CD1c-positive myeloid dendritic cell (primary cell): ENCODE measurements around the gene GLCCI1.
"Not testable (repeated sequence)": the region's sequence is repeated elsewhere in the genome, so short reads cannot be mapped to it uniquely, and the experiment has no call there.

Source experiments
- DNase-seq: peaks from one replicate; pipeline ENCODE4 v3.0.0-alpha.2; 2016; ENCODE audit errors: extremely low spot score

Gene GLCCI1

DNA sequence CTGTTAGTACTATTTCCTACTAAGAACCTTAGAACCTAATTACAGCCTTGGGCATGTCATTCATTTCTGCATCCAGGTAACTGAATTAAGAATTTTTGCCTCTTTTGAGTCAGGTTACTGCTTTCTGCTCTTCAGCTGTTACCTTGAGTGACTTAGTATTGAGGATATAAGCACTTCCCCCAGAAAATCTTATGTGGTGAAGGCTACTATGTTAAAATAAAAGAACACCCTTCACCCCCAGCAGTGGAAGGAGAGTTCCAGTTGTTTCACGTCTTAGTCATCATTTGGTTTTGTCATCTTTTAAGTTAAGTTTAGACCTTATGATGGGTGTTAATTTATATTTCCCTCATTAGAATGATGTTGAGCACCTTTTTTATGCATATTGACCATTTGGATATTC lies 82.8 kb downstream of the GLCCI1 start:
- no peak for DNase-seq

DNA sequence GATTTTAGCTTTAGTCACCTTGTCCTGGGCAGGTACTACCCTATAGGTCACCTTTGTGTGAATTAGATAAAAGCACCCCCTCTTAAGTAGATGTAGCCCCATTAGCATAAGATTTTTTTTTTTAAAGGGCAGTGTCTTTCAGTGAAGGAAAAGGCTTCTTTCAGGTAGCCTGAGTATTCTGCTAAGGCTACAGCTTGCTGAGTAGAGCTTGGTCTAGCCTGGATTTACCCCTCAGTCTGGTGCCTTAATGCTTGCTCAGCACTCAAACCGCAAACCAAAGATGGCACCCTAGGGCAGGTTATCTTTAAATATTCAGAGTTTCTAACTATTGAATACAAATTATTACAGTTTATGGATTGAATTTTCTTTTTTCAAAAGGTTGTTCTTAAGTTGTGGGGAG lies 83.4 kb downstream of the GLCCI1 start:
- no peak for DNase-seq

DNA sequence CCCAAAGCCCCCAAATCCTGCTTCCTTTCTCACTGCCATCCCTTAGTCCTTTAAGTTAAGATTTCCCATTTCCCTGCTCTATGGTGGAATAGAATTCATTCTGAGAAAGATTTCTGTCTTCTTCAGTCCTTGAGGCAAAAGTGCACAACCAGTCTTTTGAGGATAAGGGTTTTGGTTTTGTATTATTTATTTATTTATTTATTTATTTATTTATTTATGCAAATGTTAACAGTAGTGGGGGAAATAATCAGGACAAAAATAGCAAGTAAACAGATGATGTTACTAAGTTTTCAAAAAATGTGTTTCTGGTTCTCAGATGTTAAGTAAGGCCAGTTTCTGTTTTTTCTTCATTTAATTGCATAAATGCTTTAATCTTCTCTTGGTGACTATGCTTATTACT lies 84.2 kb downstream of the GLCCI1 start:
- DNase-seq, result no peak

DNA sequence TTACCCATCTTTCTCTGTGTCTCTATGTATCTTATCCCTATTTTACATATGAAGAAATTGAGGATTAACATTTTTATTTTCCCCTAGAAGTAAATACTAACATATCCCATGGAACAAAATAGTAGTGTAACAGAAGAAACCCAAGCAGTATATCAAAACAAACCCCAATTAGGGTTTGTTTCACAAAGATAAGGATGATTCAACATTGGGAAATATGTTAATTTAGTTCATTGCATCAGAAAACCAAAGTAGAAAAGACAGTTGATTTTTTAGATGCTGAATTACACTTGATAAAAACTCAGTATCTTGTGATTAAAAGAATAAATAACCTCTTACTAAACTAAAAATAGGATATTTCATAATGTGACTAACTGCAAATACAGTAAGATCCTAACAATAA lies 87.8 kb downstream of the GLCCI1 start:
- no peak for DNase-seq

DNA sequence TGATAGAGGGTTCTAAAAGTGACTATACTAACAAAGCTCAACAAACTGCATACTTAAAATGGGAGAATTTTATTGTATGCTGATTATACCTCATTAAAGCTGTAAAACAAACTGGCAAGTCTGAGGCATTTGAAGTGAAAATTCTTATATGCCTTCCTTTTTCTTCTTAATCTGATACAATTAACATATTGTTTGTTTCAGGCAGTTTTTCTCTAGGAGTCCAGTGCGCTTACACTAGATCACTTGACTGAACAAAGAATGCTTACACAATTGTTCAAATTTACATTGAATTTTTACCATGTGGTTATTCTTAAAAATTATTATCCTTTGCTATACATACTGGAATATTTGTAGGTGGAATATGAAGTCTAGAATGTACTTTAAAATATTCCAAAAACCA lies 89.0 kb downstream of the GLCCI1 start:
- DNase-seq, result no peak

DNA sequence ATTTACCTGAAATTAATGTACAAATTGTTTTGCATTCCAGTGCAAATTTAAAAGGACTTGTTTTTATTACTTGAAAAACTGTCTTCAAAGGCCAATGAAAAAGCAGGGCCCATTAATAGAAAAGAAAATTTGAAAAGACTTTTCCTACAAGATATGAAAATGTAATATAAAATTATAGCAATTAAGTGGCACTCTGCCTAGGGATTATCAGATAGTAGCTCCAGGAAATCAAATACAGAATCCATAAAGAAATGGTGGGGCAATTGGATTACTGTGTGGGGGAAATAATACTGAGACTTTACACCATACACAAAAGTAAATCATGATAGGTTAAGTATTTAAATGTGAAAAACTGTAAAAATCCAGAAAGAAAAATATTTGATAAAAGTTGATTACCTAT lies 89.7 kb downstream of the GLCCI1 start:
- no peak for DNase-seq

DNA sequence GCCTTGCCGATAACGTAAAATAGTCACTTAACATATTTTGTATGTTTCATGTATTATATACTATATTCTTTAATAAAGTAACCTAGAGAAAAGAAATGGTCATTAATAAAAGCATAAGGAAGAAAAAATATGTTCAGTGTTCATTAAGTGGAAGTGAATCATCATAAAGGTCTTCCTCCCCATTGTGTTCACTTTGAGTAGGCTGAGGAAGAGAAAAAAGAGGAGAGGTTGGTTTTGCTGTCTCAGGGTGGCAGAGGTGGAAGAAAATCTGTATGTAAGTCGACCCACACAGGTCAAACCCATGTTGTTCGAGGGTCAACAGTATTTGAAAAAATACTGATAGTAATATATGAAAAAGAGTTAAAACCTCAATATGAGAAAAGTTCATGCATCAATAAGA lies 90.3 kb downstream of the GLCCI1 start:
- DNase-seq, result no peak

DNA sequence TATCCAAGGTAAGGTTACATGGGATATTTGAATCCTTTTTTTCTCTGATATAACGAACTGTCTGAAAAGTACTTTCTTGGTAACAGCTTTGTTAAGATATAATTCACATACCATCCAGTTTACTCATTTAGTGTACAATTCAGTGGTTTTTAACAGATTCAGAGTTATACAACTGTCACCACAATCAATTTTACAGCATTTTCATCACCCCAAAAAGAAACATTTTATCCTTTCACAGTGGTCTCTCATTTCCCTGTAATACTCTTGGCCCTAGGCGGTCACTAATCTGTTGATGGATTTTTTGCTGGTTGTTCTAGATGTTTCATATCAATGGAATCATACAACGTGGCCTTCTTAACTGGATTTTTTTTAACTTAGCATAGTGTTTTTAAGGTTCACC lies 91.6 kb downstream of the GLCCI1 start:
- no peak for DNase-seq

DNA sequence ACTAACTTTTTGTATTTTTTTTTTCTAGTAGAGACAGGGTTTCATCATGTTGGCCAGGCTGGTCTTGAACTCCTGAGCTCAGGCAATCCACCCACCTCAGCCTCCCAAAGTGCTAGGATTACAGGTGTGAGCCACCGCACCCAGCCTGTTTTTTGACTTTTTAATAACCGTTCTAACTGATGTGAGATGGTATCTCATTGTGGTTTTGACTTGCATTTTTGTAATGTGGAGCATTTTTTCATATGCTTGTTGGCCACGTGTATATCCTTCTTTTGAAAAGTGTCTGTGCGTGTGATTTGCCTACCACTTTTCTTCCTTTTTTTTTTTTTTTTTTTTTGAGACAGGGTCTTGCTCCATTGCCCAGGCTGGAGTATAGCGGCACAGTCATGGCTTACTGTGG lies 94.7 kb downstream of the GLCCI1 start:
- DNase-seq, result not testable (repeated sequence)

DNA sequence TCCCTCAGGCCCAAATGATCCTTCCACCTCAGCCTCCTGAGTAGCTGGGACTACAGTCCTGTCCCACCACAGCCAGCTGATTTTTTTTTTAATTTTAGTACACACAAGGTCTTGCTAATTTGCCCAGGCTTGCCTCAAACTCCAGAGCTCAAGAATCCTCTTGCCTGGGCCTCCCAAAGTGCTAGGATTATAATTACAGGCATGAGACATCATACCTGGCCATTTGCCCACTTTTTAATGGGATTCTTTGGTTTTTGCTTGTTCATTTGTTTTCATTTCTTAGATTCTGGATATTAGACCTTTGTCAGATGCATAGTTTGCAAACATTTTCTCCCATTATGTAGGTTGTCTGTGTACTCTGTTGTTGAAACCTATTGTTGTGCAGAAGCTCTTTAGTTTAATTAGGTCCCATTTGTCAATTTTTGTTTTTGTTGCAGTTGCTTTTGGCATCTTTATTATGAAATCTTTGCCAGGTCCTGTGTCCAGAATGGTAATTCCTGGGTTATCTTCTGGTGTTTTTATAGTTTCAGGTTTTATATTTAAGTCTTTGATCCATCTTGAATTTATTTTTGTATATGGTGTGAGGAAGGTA lies 95.2 kb downstream of the GLCCI1 start:
- DNase-seq, result no peak

DNA sequence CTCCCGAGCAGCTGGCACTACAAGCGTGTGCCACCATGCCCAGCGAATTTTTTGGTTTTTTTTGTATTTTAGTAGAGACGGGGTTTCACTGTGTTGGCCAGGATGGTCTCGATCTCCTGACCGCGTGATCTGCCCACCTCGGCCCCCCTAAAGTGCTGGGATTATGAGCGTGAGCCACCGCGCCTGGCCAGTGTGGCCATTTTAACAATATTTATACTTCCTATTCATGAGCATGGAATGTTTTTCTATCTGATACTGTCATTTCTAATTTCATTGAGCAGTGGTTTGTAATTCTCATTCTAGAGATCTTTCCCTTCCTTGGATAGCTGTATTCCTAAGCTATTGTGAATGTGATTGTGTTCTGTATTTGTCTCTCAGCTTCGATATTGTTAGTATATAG lies 96.2 kb downstream of the GLCCI1 start:
- DNase-seq, result no peak

DNA sequence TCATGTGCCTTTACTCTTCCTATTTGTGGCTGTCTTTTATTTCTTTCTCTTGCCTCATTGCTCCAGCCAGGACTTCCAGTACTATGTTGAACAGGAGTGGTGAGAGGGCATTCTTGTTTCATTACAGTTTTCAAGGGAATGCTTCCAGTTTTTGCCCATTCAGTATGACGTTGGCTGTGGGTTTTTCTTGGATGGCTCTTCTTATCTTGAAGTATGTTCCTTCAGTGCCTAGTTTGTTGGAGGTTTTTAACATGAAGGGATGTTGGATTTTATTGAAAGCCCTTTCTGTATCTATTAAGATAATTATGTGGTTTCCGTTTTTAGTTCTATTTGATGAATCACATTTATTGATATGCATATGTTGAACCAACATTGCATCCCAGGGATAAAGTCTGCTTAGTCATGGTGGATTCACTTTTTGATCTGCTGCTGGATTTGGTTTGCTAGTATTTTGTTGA lies 96.8 kb downstream of the GLCCI1 start:
- no peak for DNase-seq

DNA sequence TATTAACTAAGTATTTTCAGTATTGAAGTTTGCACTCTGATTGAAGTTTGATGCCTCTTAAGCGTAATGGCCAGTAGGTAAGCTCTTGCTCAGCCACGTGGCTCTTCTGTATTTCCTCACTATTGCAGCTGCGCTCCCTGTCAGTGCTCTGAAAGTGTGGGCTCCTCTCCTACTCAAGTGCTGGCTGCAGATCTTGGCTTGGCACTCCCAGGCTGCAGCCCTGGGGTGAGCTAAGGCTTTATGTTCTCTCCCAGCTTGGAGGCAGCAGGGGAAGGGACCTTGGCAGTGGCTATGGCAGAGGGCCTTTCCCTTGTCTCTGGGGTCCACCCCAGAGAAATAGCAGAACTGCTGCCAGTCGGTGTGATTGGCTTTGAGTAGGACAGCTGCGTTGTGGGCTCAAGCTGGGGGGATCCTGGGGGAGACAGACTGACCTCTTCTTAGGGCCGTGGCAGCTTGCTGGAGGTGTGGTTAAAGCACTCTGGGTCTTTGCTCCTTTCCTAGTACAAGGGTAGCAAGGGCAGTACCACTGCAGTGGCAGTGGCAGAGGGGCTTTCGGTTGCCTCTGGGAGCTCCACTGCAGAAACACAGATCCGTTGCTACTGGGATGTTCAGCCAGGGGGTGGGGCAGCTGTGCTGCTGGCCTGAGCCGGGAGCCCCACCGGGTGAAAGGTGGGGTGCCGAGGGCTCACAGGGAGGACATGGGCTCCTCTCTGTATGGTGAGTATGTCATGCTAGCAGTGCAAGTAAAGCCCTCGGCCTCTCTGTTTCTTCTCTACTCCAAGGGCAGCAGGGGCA lies 100.5 kb downstream of the GLCCI1 start:
- no peak for DNase-seq

DNA sequence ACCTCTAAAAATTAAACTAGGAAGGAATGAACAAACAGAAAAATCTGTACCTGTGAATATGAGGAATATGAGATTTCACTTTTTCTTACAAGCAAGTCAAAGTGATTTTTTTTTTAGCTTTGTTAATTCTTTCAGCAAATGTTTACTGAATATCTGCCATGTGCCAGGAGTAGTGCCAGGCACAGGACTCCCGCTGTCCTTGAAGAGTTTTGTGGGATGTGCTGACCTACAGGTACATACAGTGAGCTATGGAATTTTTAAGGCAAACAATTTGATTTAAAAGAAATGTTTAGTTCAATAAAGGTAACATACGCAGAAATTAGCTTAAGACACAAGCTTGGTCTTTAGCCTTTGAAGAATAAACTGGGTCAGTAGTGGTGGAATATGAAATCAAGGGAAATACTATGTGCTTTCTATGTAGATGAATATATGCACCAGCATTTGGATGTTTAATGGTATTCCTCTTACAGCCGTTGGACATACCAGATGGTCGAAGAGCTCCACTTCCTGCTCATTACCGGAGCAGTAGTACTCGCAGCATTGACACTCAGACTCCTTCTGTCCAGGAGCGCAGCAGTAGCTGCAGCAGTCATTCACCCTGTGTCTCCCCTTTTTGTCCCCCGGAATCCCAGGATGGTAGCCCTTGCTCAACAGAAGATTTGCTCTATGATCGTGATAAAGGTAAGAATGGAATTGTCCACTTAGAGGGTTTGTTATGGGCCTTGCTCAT lies 102.0 kb downstream of the GLCCI1 start:
- no peak for DNase-seq

DNA sequence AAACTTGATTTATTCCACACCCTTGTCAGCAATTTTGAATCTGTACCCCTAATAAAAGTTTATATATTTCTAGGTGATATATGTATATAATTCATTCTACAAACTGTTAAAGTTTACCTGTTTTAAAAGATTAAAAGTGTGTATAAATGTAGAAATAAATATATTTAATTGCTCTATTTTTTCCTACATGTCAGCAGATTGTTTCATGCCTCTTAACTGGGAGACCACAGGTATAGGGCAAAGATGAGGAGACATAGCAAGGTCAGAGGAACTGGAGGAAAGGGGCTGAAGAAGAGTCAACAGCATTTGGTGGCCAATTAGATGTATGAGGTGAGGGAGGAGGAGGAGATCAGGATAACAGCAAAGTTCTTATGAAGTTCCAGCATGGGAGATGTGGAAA lies 109.8 kb downstream of the GLCCI1 start:
- DNase-seq, result no peak

DNA sequence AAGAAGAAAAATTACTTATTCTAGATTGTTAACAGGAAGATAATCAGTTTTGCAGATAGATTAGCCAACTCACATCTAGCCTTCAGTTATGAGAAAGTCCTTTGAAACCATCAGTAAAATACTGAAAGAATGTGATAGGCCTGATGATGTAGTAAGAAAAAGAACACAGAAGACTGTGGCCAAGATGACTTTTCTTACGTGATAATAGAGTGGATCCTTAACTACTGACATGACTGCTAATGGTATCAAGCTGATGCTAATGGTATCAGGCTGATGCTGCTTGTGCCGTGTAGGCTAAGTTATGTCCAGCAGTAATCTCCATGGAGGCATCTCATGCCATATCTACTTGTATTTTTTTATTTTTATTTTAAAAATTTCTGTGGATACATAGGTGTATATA lies 114.2 kb downstream of the GLCCI1 start:
- no peak for DNase-seq

DNA sequence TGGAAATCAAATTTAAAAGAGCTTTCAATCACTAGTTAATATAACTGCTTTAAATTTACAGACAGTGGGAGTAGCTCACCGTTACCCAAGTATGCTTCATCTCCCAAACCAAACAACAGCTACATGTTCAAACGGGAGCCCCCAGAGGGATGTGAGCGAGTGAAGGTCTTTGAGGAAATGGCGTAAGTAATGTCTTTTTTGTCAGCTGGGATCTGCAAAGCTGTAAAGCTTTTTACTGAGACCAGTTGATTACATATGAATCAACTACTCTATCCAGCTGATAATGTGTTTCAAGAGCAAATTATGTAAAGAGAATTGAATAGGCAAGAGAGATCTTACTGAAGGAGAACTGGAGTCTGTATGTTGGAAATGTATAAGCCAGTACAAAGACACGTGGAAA lies 116.2 kb downstream of the GLCCI1 start:
- DNase-seq, result no peak

DNA sequence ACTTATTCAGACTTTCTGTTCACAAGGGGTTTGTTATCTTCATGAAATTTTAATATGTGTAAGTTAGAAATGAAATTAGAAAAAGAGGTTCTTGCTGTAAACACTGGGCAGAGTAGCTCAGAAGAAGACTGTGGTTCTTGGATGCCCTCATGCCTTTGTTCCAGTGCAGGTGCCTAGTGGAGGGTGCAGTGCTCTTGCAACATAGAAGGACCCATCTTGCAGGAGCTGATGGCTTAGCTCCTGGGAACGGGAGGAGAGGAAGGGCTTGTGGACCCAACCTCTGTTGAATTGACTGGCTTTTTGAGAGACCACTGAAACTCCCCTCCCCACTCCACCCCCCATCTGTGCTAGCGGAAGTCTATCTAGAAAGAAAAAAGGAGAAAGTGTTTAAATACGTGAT lies 116.8 kb downstream of the GLCCI1 start:
- no peak for DNase-seq

DNA sequence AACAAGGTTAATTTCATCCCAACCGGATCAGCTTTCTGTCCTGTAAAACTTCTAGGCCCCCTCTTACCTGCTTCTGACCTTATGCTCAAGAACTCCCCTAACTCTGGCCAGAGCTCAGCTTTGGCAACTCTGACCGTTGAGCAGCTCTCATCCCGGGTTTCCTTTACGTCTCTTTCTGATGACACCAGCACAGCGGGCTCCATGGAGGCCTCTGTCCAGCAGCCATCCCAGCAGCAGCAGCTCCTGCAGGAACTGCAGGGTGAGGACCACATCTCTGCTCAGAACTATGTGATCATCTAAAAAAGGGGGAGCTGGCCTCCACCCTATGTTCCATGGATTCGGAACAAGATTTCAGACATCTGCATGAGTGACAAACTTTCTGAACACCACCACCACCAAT lies 117.6 kb downstream of the GLCCI1 start:
- DNase-seq, result no peak

DNA sequence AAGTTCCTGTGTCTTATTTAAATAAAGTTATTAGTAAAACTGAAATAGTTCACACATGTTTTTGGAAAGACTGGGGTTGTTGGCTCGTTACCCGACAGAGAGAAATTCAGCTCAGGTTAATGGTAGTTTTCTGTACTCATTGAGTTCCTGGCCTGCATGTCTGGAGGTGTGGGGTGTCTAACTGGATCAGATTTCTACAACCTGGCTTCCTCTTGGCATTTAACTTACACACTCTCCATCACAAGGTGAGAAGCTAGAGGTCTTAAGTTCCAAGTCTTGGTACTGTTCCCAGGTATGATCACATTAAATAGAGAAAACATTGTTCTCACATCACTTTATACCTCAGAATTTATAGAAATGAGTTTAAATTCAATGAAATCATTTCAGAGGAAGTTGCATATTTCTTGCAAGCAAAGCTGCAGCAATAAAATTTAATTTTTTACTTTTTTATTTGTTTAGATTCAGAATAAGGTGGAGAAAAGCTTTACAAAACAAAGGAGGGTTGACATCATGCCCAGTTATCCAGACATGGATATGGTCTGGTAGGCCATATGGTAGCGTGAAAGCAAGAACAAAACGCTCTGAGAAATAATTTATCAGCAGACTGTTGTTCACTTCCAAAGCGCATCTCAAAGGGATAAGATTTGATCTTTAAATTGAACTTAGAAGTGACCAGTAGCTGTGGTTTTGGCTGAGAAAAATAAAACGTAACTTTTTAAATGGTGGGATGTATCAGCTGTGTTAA lies 120.6 kb downstream of the GLCCI1 start:
- no peak for DNase-seq

DNA sequence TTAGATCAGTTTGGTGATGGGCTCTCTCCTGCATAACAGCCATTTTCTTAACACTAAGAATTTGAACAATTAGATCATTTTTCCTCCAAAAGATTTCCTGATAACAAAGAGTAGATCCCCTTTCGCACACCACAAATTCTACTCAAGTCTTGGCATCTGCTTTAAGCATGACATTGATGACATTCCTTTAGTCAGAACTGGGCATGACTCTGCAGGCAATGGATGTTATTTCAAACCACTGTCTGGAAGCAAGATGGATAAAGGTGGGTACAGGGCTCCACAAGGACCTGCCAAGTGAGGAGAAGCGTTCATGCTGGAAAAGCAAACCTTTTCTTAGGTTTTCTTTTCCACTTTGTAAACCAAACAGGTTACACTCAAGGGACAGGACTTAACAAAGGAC lies 123.5 kb downstream of the GLCCI1 start:
- no peak for DNase-seq
